A673 (cell line): Measurements from ENCODE around the gene CCDC18.

Source experiments
- CTCF ChIP-seq: fragments of 300-800, 200-600 bp; sonication (generic); conservative IDR thresholded peaks from 2 replicates; pipeline ENCODE4 v1.5.1; 2017; ENCODE audit warnings: low read depth, mild to moderate bottlenecking, antibody characterized with exemption, low read length, moderate library complexity, mixed read lengths
- EZH2 ChIP-seq: fragments of 200-600 bp; sonication (generic); IDR thresholded peaks from 2 replicates; pipeline ENCODE4 v1.6.1; 2017; ENCODE audit warnings: borderline replicate concordance, low read depth, mild to moderate bottlenecking, mixed read lengths, antibody characterized with exemption, low read length; ENCODE audit not compliant: poor library complexity, severe bottlenecking

- TF ChIP-seq CTCF = no peak
- TF ChIP-seq EZH2 = no peak
Measured at GRCh38 chr1:93155335-93155734, 25.2 kb upstream of the CCDC18 start.
